Measurements from ENCODE around the gene IL12RB2.

The IL12RB2 gene

GRCh38 chr1:67347688-67348472, 40.2 kb downstream of the IL12RB2 start:
- DNase-seq (ENCODE audit: low spot score): peak; percentile 66

GRCh38 chr1:67348586-67349252, 41.0 kb downstream of the IL12RB2 start:
- DNase-seq (ENCODE audit: low spot score): no peak

- no peak for DNase-seq (ENCODE audit: low spot score)
These were observed 43.1 kb downstream of the IL12RB2 start for GRCh38 chr1:67350783-67351182.

GRCh38 chr1:67352211-67352610, 44.5 kb downstream of the IL12RB2 start:
- DNase-seq (ENCODE audit: low spot score): no peak

- DNase-seq (ENCODE audit: low spot score): no peak
These were observed 48.2 kb downstream of the IL12RB2 start for GRCh38 chr1:67355745-67356424.

- DNase-seq (ENCODE audit: low spot score): no peak
These were observed 51.9 kb downstream of the IL12RB2 start for GRCh38 chr1:67359592-67359991.

GRCh38 chr1:67361641-67362040, 54.0 kb downstream of the IL12RB2 start:
- DNase-seq (ENCODE audit: low spot score): no peak

- no peak for DNase-seq (ENCODE audit: low spot score)
These were observed 59.8 kb downstream of the IL12RB2 start for GRCh38 chr1:67367370-67368045.

- DNase-seq (ENCODE audit: low spot score): no peak
These were observed 60.4 kb downstream of the IL12RB2 start for GRCh38 chr1:67368046-67368514.

- no peak for DNase-seq (ENCODE audit: low spot score)
These were observed 63.4 kb downstream of the IL12RB2 start for GRCh38 chr1:67371043-67371442.

GRCh38 chr1:67371681-67372080, 64.0 kb downstream of the IL12RB2 start:
- no peak for DNase-seq (ENCODE audit: low spot score)

- no peak for DNase-seq (ENCODE audit: low spot score)
These were observed 64.5 kb downstream of the IL12RB2 start for GRCh38 chr1:67372136-67372535.

- no peak for DNase-seq (ENCODE audit: low spot score)
These were observed 65.2 kb downstream of the IL12RB2 start for GRCh38 chr1:67372898-67373297.

GRCh38 chr1:67376381-67376780, 68.7 kb downstream of the IL12RB2 start:
- DNase-seq (ENCODE audit: low spot score): no peak

- no peak for DNase-seq (ENCODE audit: low spot score)
These were observed 69.6 kb downstream of the IL12RB2 start for GRCh38 chr1:67377253-67377652.

GRCh38 chr1:67381154-67381553, 73.5 kb downstream of the IL12RB2 start:
- no peak for DNase-seq (ENCODE audit: low spot score)

GRCh38 chr1:67382292-67382691, 74.6 kb downstream of the IL12RB2 start:
- no peak for DNase-seq (ENCODE audit: low spot score)

- no peak for DNase-seq (ENCODE audit: low spot score)
These were observed 76.4 kb downstream of the IL12RB2 start for GRCh38 chr1:67383999-67384638.

GRCh38 chr1:67390041-67390887, 82.6 kb downstream of the IL12RB2 start:
- DNase-seq (ENCODE audit: low spot score): no peak

- DNase-seq (ENCODE audit: low spot score): no peak
These were observed 85.6 kb downstream of the IL12RB2 start for GRCh38 chr1:67393240-67393639.

- no peak for DNase-seq (ENCODE audit: low spot score)
These were observed 86.1 kb downstream of the IL12RB2 start for GRCh38 chr1:67393737-67394136.
